Amniotic stem cell (primary cell): ENCODE data around the gene PTCH1.

ENCODE experiments used
- DNase-seq: peaks from one replicate; lab custom pipeline; 2025; lab: John Stamatoyannopoulos, UW

Gene PTCH1

GRCh38 chr9:95498641-95499040 is 18.1 kb downstream of the PTCH1 start:
- no peak for DNase-seq

GRCh38 chr9:95497772-95498171 is 19.0 kb downstream of the PTCH1 start:
- no peak for DNase-seq

- no peak for DNase-seq
Measured at GRCh38 chr9:95496687-95497086, 20.1 kb downstream of the PTCH1 start.

- no peak for DNase-seq
Measured at GRCh38 chr9:95495961-95496360, 20.8 kb downstream of the PTCH1 start.

GRCh38 chr9:95495529-95495928 is 21.2 kb downstream of the PTCH1 start:
- DNase-seq = no peak

GRCh38 chr9:95494416-95495371 is 22.1 kb downstream of the PTCH1 start:
- DNase-seq = no peak

- no peak for DNase-seq
Measured at GRCh38 chr9:95494022-95494415, 22.8 kb downstream of the PTCH1 start.

GRCh38 chr9:95493402-95493801 is 23.4 kb downstream of the PTCH1 start:
- no peak for DNase-seq

- no peak for DNase-seq
Measured at GRCh38 chr9:95491543-95492320, 25.0 kb downstream of the PTCH1 start.

GRCh38 chr9:95488954-95489353 is 27.8 kb downstream of the PTCH1 start:
- DNase-seq = no peak

- no peak for DNase-seq
Measured at GRCh38 chr9:95486318-95486717, 30.5 kb downstream of the PTCH1 start.

GRCh38 chr9:95484225-95484624 is 32.5 kb downstream of the PTCH1 start:
- no peak for DNase-seq

- DNase-seq = no peak
Measured at GRCh38 chr9:95483431-95483830, 33.3 kb downstream of the PTCH1 start.

- DNase-seq = no peak
Measured at GRCh38 chr9:95482621-95483020, 34.1 kb downstream of the PTCH1 start.

- DNase-seq = no peak
Measured at GRCh38 chr9:95481000-95481399, 35.8 kb downstream of the PTCH1 start.

GRCh38 chr9:95480346-95480745 is 36.4 kb downstream of the PTCH1 start:
- no peak for DNase-seq

- no peak for DNase-seq
Measured at GRCh38 chr9:95479330-95479729, 37.4 kb downstream of the PTCH1 start.

GRCh38 chr9:95478335-95478734 is 38.4 kb downstream of the PTCH1 start:
- no peak for DNase-seq

GRCh38 chr9:95477885-95478284 is 38.9 kb downstream of the PTCH1 start:
- no peak for DNase-seq

- DNase-seq = no peak
Measured at GRCh38 chr9:95477441-95477840, 39.3 kb downstream of the PTCH1 start.

- no peak for DNase-seq
Measured at GRCh38 chr9:95468791-95469190, 48.0 kb downstream of the PTCH1 start.

- DNase-seq = no peak
Measured at GRCh38 chr9:95465115-95465514, 51.7 kb downstream of the PTCH1 start.
